Measurements from ENCODE around the gene WWOX. TPM values are rescaled to one million over a fixed set of nuclear protein-coding genes. Genes with fewer than 3 reads are reported as not detected.

WWOX gene
- total RNA-seq, 2 experiments from 2014 or later: 14.3 to 16.5 TPM

GRCh38 chr16:79165079-79165478, 1065.6 kb downstream of the WWOX start:
- H3K4me1 Mint-ChIP-seq (ENCODE audit: low read depth): peaks cover 15% of the 10 kb centered on the region
- DNase-seq: no peak
- CTCF ChIA-PET: interaction anchor here (1.6 kb wide), 1 partner anchor 169 kb away, joined by 3 read pairs; no protein-coding TSS in a partner anchor
- no peaks in the 10 kb centered on the region for H3K27me3 Mint-ChIP-seq
- POLR2A ChIA-PET: no interaction called here
- H3K27ac Mint-ChIP-seq: no peak overlapping the region
- H3K9me3 Mint-ChIP-seq: peaks cover 10% of the 10 kb centered on the region
- peaks cover 5% of the 10 kb centered on the region for H3K36me3 Mint-ChIP-seq
- intact Hi-C loops (cut with micrococcal nuclease): no loop called here
- H3K4me3 Mint-ChIP-seq: no peak overlapping the region

GRCh38 chr16:79165506-79165905, 1066.1 kb downstream of the WWOX start:
- no peak overlapping the region for H3K27ac Mint-ChIP-seq
- H3K36me3 Mint-ChIP-seq: peaks cover 5% of the 10 kb centered on the region
- ChIA-PET POLR2A (no interaction called here), CTCF (interaction anchor here (1.6 kb wide), 1 partner anchor 168 kb away, joined by 3 read pairs; no protein-coding TSS in a partner anchor)
- peaks cover 15% of the 10 kb centered on the region for H3K4me1 Mint-ChIP-seq (ENCODE audit: low read depth)
- no peaks in the 10 kb centered on the region for H3K27me3 Mint-ChIP-seq
- intact Hi-C loops (cut with micrococcal nuclease): no loop called here
- DNase-seq: no peak
- no peak overlapping the region for H3K4me3 Mint-ChIP-seq
- peaks cover 10% of the 10 kb centered on the region for H3K9me3 Mint-ChIP-seq

GRCh38 chr16:79167893-79168292, 1068.4 kb downstream of the WWOX start:
- H3K4me3 Mint-ChIP-seq: no peak overlapping the region
- POLR2A ChIA-PET: no interaction called here
- CTCF ChIA-PET: no interaction called here
- peaks cover 10% of the 10 kb centered on the region for H3K9me3 Mint-ChIP-seq
- no peaks in the 10 kb centered on the region for H3K27me3 Mint-ChIP-seq
- H3K4me1 Mint-ChIP-seq (ENCODE audit: low read depth): peaks cover 15% of the 10 kb centered on the region
- DNase-seq: no peak
- H3K27ac Mint-ChIP-seq: no peak overlapping the region
- peaks cover 5% of the 10 kb centered on the region for H3K36me3 Mint-ChIP-seq
- intact Hi-C loops (cut with micrococcal nuclease): no loop called here

GRCh38 chr16:79168321-79168720, 1068.9 kb downstream of the WWOX start:
- ChIA-PET POLR2A (no interaction called here), CTCF (no interaction called here)
- Mint-ChIP-seq H3K27ac (no peak overlapping the region), H3K27me3 (no peaks in the 10 kb centered on the region), H3K4me1 (ENCODE audit: low read depth) (peaks cover 14% of the 10 kb centered on the region), H3K9me3 (peaks cover 10% of the 10 kb centered on the region), H3K36me3 (peaks cover 5% of the 10 kb centered on the region), H3K4me3 (no peak overlapping the region)
- DNase-seq: no peak
- intact Hi-C loops (cut with micrococcal nuclease): no loop called here

- Mint-ChIP-seq H3K4me3 (no peak overlapping the region), H3K4me1 (ENCODE audit: low read depth) (peaks cover 9% of the 10 kb centered on the region), H3K9me3 (peaks cover 10% of the 10 kb centered on the region), H3K27ac (no peak overlapping the region), H3K36me3 (peaks cover 5% of the 10 kb centered on the region), H3K27me3 (no peaks in the 10 kb centered on the region)
- ChIA-PET CTCF (no interaction called here), POLR2A (no interaction called here)
- peak; percentile 71 for DNase-seq
- intact Hi-C loops (cut with micrococcal nuclease): no loop called here
Measured at GRCh38 chr16:79169239-79169638, 1069.8 kb downstream of the WWOX start.

GRCh38 chr16:79170555-79171246, 1071.2 kb downstream of the WWOX start:
- Mint-ChIP-seq H3K4me1 (ENCODE audit: low read depth) (peaks cover 12% of the 10 kb centered on the region), H3K36me3 (peaks cover 5% of the 10 kb centered on the region), H3K4me3 (no peak overlapping the region), H3K27me3 (no peaks in the 10 kb centered on the region), H3K9me3 (peaks cover 12% of the 10 kb centered on the region), H3K27ac (no peak overlapping the region)
- intact Hi-C loops (cut with micrococcal nuclease): no loop called here
- ChIA-PET CTCF (no interaction called here), POLR2A (no interaction called here)
- DNase-seq: no peak

- Mint-ChIP-seq H3K4me1 (ENCODE audit: low read depth) (peaks cover 15% of the 10 kb centered on the region), H3K27ac (no peak overlapping the region), H3K9me3 (peaks cover 19% of the 10 kb centered on the region), H3K36me3 (peaks cover 5% of the 10 kb centered on the region), H3K4me3 (no peak overlapping the region), H3K27me3 (no peaks in the 10 kb centered on the region)
- intact Hi-C loops (cut with micrococcal nuclease): no loop called here
- CTCF ChIA-PET: no interaction called here
- DNase-seq: no peak
- POLR2A ChIA-PET: no interaction called here
Measured at GRCh38 chr16:79171504-79171903, 1072.0 kb downstream of the WWOX start.

- Mint-ChIP-seq H3K4me1 (ENCODE audit: low read depth) (peaks cover 15% of the 10 kb centered on the region), H3K27ac (no peak overlapping the region), H3K4me3 (no peak overlapping the region), H3K27me3 (no peaks in the 10 kb centered on the region), H3K9me3 (peaks cover 19% of the 10 kb centered on the region), H3K36me3 (peaks cover 5% of the 10 kb centered on the region)
- CTCF ChIA-PET: no interaction called here
- POLR2A ChIA-PET: interaction anchor here (0.5 kb wide), 1 partner anchor 563 kb away, joined by 4 read pairs; no protein-coding TSS in a partner anchor
- no peak for DNase-seq
- intact Hi-C loops (cut with micrococcal nuclease): no loop called here
Measured at GRCh38 chr16:79171931-79172705, 1072.7 kb downstream of the WWOX start.

GRCh38 chr16:79172976-79173500, 1073.6 kb downstream of the WWOX start:
- Mint-ChIP-seq H3K27me3 (no peaks in the 10 kb centered on the region), H3K36me3 (peaks cover 3% of the 10 kb centered on the region), H3K4me1 (ENCODE audit: low read depth) (peaks cover 15% of the 10 kb centered on the region), H3K4me3 (no peak overlapping the region), H3K27ac (no peak overlapping the region), H3K9me3 (peaks cover 12% of the 10 kb centered on the region)
- intact Hi-C loops (cut with micrococcal nuclease): no loop called here
- ChIA-PET POLR2A (no interaction called here), CTCF (no interaction called here)
- no peak for DNase-seq

- H3K27ac Mint-ChIP-seq: no peak overlapping the region
- no peak for DNase-seq
- ChIA-PET CTCF (no interaction called here), POLR2A (no interaction called here)
- peaks cover 3% of the 10 kb centered on the region for H3K36me3 Mint-ChIP-seq
- peaks cover 9% of the 10 kb centered on the region for H3K9me3 Mint-ChIP-seq
- intact Hi-C loops (cut with micrococcal nuclease): no loop called here
- H3K4me3 Mint-ChIP-seq: no peak overlapping the region
- no peaks in the 10 kb centered on the region for H3K27me3 Mint-ChIP-seq
- H3K4me1 Mint-ChIP-seq (ENCODE audit: low read depth): peaks cover 13% of the 10 kb centered on the region
Measured at GRCh38 chr16:79173919-79174318, 1074.5 kb downstream of the WWOX start.

GRCh38 chr16:79175286-79176057, 1076.0 kb downstream of the WWOX start:
- ChIA-PET CTCF (no interaction called here), POLR2A (no interaction called here)
- no peak overlapping the region for H3K27ac Mint-ChIP-seq
- peak; percentile 13 for DNase-seq
- no peaks in the 10 kb centered on the region for H3K27me3 Mint-ChIP-seq
- no peak overlapping the region for H3K4me3 Mint-ChIP-seq
- intact Hi-C loops (cut with micrococcal nuclease): no loop called here
- peaks cover 21% of the 10 kb centered on the region for H3K9me3 Mint-ChIP-seq
- peaks cover 8% of the 10 kb centered on the region for H3K4me1 Mint-ChIP-seq (ENCODE audit: low read depth)
- H3K36me3 Mint-ChIP-seq: peaks cover 6% of the 10 kb centered on the region

- Mint-ChIP-seq H3K9me3 (peaks cover 27% of the 10 kb centered on the region), H3K36me3 (peaks cover 6% of the 10 kb centered on the region), H3K4me1 (ENCODE audit: low read depth) (peaks cover 17% of the 10 kb centered on the region), H3K27ac (no peak overlapping the region), H3K4me3 (no peak overlapping the region), H3K27me3 (no peaks in the 10 kb centered on the region)
- POLR2A ChIA-PET: no interaction called here
- DNase-seq: no peak
- CTCF ChIA-PET: no interaction called here
- intact Hi-C loops (cut with micrococcal nuclease): no loop called here
Measured at GRCh38 chr16:79177018-79177417, 1077.6 kb downstream of the WWOX start.
